Prostate gland (tissue), 2 donors: Measurements from ENCODE around the gene NRXN3. TPM values are rescaled to one million over a fixed set of nuclear protein-coding genes. Genes with fewer than 3 reads are reported as not detected.

Source experiments
- DNase-seq: peaks from one replicate; pipeline ENCODE4 v3.0.0-alpha.2; 2019; ENCODE audit warnings: low spot score
- H3K27ac ChIP-seq, 2 donors: fragments of 200-600 bp; sonication (generic); 2 replicates each; pipeline ENCODE4 v1.5.1; 2017 to 2019
- H3K27me3 ChIP-seq: fragments of 200-600 bp; sonication (generic); replicated peaks from 2 replicates; pipeline ENCODE4 v1.5.1; 2019; ENCODE audit not compliant: insufficient read depth
- H3K36me3 ChIP-seq, 2 donors: fragments of 200-600 bp; sonication (generic); 1 replicate in 1 of 2; 2 replicates in 1 of 2; pipeline versions ENCODE4 v1.5.1 to v1.8.1; 2017 to 2019
- H3K4me1 ChIP-seq: fragments of 200-600 bp; sonication (generic); replicated peaks from 2 replicates; pipeline ENCODE4 v1.5.1; 2019
- H3K4me3 ChIP-seq, 2 donors: fragments of 200-600 bp; sonication (generic); 2 replicates each; pipeline ENCODE4 v1.5.1; 2017 to 2019
- H3K9me3 ChIP-seq: fragments of 200-600 bp; sonication (generic); 2 replicates; pipeline ENCODE4 v1.5.1; 2017
- POLR2A ChIP-seq: fragments of 450-650 bp; IDR thresholded peaks from one replicate; pipeline ENCODE4 v1.6.1; 2016; ENCODE audit warnings: antibody characterized with exemption, mild to moderate bottlenecking
- POLR2AphosphoS5 ChIP-seq: sonication (generic); formaldehyde crosslinking; IDR thresholded peaks from one replicate; pipeline ENCODE4 v1.6.1; 2017; ENCODE audit warnings: antibody characterized with exemption
- WGBS: methylation state at CpG from one replicate; pipeline ENCODE4 v1.1.5; 2018; 5-methylcytosine and 5-hydroxymethylcytosine counted together
- intact Hi-C: fragments of 100-400 bp; cut with DNase I; formaldehyde crosslinking; loops from one replicate; pipeline ENCODE4 v1.14.2; 2022
- total RNA-seq, 2 donors: library from RNA; depleted of rRNA; stranded (reverse); fragments of >200 nt; gene quantifications; one replicate each; pipeline ENCODE4 v1.1.0, GENCODE V29; 2016
- TF ChIP-seq, protein P1 (sequence below), 4 experiments: fragments of 200-600 bp in 2 of 4; fragments of 450-650 bp in 2 of 4; sonication (generic) in 2 of 4; IDR thresholded peaks; 1 replicate in 3 of 4; 2 replicates in 1 of 4; pipeline ENCODE4 v1.5.1; 2016 to 2019; ENCODE audit warnings: antibody characterized with exemption in 4 of 4, mild to moderate bottlenecking in 2 of 4, moderate library complexity in 2 of 4

The NRXN3 gene
- total RNA-seq, 2 donors from 2014 or later, result 6.6 to 8.2 TPM

DNA sequence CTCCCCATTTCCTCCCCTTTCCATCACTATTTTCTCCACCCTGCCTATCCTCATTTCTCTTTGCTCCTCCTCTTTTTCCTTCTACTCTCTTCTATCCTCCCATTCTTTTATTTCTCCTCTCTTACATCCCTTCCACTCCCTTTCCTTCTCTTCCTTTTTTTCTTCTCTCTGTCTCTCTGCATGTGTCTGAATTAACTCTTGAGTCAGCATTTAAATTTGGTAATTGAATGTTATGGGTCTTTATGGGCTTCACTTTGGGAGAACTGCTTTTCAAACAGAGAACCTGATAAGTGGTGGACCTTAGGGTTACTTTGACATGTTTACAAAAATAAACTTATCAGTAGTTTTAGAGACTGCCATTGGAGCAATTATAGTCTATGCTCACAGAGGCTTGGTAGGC is 992.7 kb downstream of the NRXN3 start:
- Histone ChIP-seq H3K27ac (no peak overlapping the region), H3K27me3 (no peaks in the 10 kb centered on the region), H3K36me3 (no peaks in the 10 kb centered on the region), H3K4me1 (no peaks in the 10 kb centered on the region), H3K9me3 (no peaks in the 10 kb centered on the region), H3K4me3 (no peak overlapping the region)
- TF ChIP-seq, protein P1, sequence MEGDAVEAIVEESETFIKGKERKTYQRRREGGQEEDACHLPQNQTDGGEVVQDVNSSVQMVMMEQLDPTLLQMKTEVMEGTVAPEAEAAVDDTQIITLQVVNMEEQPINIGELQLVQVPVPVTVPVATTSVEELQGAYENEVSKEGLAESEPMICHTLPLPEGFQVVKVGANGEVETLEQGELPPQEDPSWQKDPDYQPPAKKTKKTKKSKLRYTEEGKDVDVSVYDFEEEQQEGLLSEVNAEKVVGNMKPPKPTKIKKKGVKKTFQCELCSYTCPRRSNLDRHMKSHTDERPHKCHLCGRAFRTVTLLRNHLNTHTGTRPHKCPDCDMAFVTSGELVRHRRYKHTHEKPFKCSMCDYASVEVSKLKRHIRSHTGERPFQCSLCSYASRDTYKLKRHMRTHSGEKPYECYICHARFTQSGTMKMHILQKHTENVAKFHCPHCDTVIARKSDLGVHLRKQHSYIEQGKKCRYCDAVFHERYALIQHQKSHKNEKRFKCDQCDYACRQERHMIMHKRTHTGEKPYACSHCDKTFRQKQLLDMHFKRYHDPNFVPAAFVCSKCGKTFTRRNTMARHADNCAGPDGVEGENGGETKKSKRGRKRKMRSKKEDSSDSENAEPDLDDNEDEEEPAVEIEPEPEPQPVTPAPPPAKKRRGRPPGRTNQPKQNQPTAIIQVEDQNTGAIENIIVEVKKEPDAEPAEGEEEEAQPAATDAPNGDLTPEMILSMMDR (IDR thresholded peaks at IDR 0.05), result no peak
- TF ChIP-seq POLR2A (no peak), POLR2AphosphoS5 (no peak)
- intact Hi-C loops, result no loop called here
- no peak for DNase-seq

DNA sequence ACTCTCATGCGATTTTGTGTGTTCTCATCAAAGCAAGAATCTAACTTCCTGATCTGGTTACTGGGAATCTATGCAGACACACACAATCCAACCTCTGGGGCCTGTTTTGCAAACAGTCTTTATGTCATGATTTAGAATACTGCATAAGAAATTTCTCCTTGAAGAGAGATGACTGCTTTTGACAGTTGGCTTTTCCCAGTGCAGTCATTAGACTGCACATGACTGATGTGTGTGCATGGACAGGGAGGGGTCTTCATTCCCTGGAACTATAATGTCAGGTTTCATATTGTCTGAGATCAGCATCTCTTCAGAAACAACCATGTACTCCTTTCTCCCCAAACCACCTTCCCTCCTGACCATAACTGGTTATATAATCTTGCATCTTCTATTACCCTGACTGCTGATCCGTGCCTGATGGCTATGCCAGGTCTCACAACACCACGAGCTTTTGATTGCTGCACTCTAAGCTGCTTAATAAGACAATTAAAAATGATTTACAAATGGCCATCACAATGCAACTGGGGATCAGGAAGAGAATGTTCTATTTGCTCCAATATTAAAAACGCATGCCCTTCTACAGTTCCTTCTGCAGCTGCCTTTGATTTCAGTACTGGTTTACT is 995.4 kb downstream of the NRXN3 start:
- H3K27ac ChIP-seq, result no peak overlapping the region
- H3K27me3 ChIP-seq, result no peaks in the 10 kb centered on the region
- WGBS, result 82% methylated on average over 4 of the region's 4 CpGs
- no peak for DNase-seq
- no peaks in the 10 kb centered on the region for H3K36me3 ChIP-seq
- no peak for TF ChIP-seq POLR2AphosphoS5
- TF ChIP-seq, protein P1 (IDR thresholded peaks at IDR 0.05), result no peak
- TF ChIP-seq POLR2A, result no peak
- H3K4me1 ChIP-seq, result no peaks in the 10 kb centered on the region
- H3K9me3 ChIP-seq, result no peaks in the 10 kb centered on the region
- intact Hi-C loops, result no loop called here
- no peak overlapping the region for H3K4me3 ChIP-seq

DNA sequence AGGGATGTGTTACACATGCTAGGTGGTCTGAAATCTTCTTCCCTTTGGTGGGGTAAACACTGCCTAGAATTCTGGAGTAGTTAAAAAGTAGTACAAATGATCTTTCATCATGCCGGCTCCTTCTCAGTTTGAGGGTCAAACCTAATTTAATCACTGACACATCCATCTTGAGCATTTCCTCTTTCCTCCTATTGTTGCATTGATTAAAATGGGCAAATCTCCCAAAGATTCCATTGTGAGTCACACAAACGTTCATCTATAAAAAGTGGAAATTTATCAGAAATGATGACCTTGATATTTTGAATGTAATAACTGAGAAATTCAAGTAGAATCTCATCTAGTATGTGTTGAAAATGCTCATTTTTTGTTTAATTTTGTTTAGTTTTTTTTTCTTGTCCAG is 996.0 kb downstream of the NRXN3 start:
- no peaks in the 10 kb centered on the region for H3K9me3 ChIP-seq
- no peaks in the 10 kb centered on the region for H3K4me1 ChIP-seq
- no peaks in the 10 kb centered on the region for H3K27me3 ChIP-seq
- H3K36me3 ChIP-seq, result no peaks in the 10 kb centered on the region
- no peak overlapping the region for H3K4me3 ChIP-seq
- WGBS, result 54% methylated on average over 2 of the region's 2 CpGs
- DNase-seq, result no peak
- intact Hi-C loops, result no loop called here
- no peak overlapping the region for H3K27ac ChIP-seq
- TF ChIP-seq POLR2A (no peak), POLR2AphosphoS5 (no peak)
- TF ChIP-seq, protein P1 (IDR thresholded peaks at IDR 0.05), result no peak

DNA sequence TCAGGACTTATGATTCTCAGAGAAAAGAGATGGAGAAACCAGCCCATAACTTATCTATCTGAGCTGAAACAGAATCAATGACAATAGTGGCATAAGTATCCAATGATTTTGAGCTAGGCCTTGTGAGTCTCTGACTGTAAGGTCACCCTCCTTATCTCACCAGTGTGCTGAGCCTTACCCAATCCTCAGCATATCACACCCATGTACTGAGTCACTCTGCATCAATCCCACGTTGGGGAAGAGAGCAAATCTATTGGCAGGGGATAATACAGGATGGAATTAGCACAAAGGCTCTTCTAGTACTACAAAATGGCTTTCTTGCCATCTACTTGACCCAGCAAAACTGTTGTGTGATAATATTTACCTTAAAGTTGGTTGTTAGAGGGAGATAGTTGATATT is 997.8 kb downstream of the NRXN3 start:
- Histone ChIP-seq H3K36me3 (no peaks in the 10 kb centered on the region), H3K9me3 (no peaks in the 10 kb centered on the region), H3K27me3 (no peaks in the 10 kb centered on the region), H3K27ac (no peak overlapping the region), H3K4me3 (no peak overlapping the region), H3K4me1 (no peaks in the 10 kb centered on the region)
- no peak for DNase-seq
- intact Hi-C loops, result no loop called here
- no peak for TF ChIP-seq POLR2AphosphoS5
- no peak for TF ChIP-seq POLR2A
- TF ChIP-seq, protein P1 (IDR thresholded peaks at IDR 0.05), result no peak
- 65% methylated on average over 1 of the region's 1 CpG for WGBS

DNA sequence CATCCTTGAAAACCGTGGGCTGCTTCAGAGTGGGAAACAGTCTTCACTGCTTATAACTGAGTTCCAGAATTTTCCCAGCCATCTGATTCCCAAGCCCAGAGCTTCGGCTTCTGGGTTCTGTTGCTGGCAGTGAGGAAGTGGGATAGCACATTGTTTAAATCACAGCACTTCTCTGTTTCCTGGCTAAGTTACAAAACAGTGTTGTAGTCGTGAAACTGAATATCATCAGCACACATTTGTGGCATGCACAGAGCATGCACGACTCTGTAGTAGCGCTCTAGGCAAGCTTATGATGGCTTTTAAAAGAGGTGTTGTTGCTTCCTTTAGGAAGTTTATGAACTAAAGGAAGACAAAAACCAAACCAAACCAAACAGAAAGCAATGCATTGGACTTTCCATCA is 1005.5 kb downstream of the NRXN3 start:
- TF ChIP-seq POLR2AphosphoS5 (no peak), POLR2A (no peak)
- TF ChIP-seq, protein P1 (IDR thresholded peaks at IDR 0.05), result no peak
- intact Hi-C loops, result no loop called here
- Histone ChIP-seq H3K9me3 (no peaks in the 10 kb centered on the region), H3K4me1 (no peaks in the 10 kb centered on the region), H3K27ac (no peak overlapping the region), H3K36me3 (no peaks in the 10 kb centered on the region), H3K4me3 (no peak overlapping the region), H3K27me3 (no peaks in the 10 kb centered on the region)
- no peak for DNase-seq
- WGBS, result 28% methylated on average over 5 of the region's 5 CpGs
